Stomach (tissue), 4 donors: ENCODE measurements around the gene HS6ST3.

Experiments
- CTCF ChIP-seq, 7 experiments: fragments of 450-650 bp in 4 of 7; fragments of 200-600 bp in 3 of 7; sonication (generic) in 3 of 7; IDR thresholded peaks; one replicate each; pipeline ENCODE4 v1.5.1; 2016 to 2019; ENCODE audit warnings: antibody characterized with exemption in 7 of 7, control low read depth in 2 of 7, mild to moderate bottlenecking in 1 of 7
- EP300 ChIP-seq: sonication (generic); formaldehyde crosslinking; IDR thresholded peaks from one replicate; pipeline ENCODE4 v1.6.1; 2017; ENCODE audit warnings: antibody characterized with exemption
- POLR2A ChIP-seq, 4 donors: fragments of 450-650 bp; IDR thresholded peaks; one replicate each; pipeline ENCODE4 v1.6.1; 2016; ENCODE audit warnings: antibody characterized with exemption in 4 of 4, control low read depth in 2 of 4, mild to moderate bottlenecking in 1 of 4, moderate library complexity in 1 of 4
- POLR2AphosphoS5 ChIP-seq, 3 donors: sonication (generic); formaldehyde crosslinking; IDR thresholded peaks; one replicate each; pipeline ENCODE4 v1.6.1; 2016; ENCODE audit warnings: antibody characterized with exemption in 3 of 3

GRCh38 chr13:96081888-96082287 lies 8.0 kb upstream of the HS6ST3 start:
- TF ChIP-seq EP300 (no peak), CTCF (IDR thresholded peaks at IDR 0.05) (no peak), POLR2AphosphoS5 (IDR thresholded peaks at IDR 0.05) (no peak), POLR2A (IDR thresholded peaks at IDR 0.05) (no peak)
